Activated CD4-positive, alpha-beta T cell treated with anti-CD3 and anti-CD28 coated beads, Interleukin-2, amount 10 ng/mL, durations not matched to agents 7 days and 5 days (primary cell): ENCODE results near the gene USP28. TPM values are rescaled to one million over a fixed set of nuclear protein-coding genes. Genes with fewer than 3 reads are reported as not detected.
A peak's percentile ranks its signal among the peaks of the same experiment; 100 is the strongest.

Source experiments
- CTCF ChIA-PET: fragments of 350-600 bp; sonication (Branson Sonifier 250); formaldehyde crosslinking; loops from one replicate; lab custom pipeline; 2021; ENCODE audit warnings: antibody characterized with exemption; lab: Charles Lee
- POLR2A ChIA-PET: fragments of 350-600 bp; sonication (Branson Sonifier 250); formaldehyde crosslinking; loops from one replicate; lab custom pipeline; 2021; ENCODE audit warnings: antibody characterized with exemption; lab: Charles Lee
- DNase-seq: peaks from one replicate; pipeline ENCODE4 v3.0.0-alpha.2; 2020
- H3K27ac Mint-ChIP-seq: one replicate; pipeline ENCODE4 v1.8.0; 2021; ENCODE audit warnings: mild to moderate bottlenecking, moderate library complexity, mixed read lengths
- H3K27me3 Mint-ChIP-seq: one replicate; pipeline ENCODE4 v1.8.0; 2021; ENCODE audit warnings: mixed read lengths
- H3K36me3 Mint-ChIP-seq: one replicate; pipeline ENCODE4 v1.8.0; 2021; ENCODE audit warnings: low read depth, mixed read lengths
- H3K4me1 Mint-ChIP-seq: one replicate; pipeline ENCODE4 v1.8.0; 2021; ENCODE audit warnings: mixed read lengths
- H3K4me3 Mint-ChIP-seq: one replicate; pipeline ENCODE4 v1.8.0; 2021; ENCODE audit warnings: mild to moderate bottlenecking, moderate library complexity, mixed read lengths
- H3K9me3 Mint-ChIP-seq: one replicate; pipeline ENCODE4 v1.8.0; 2021; ENCODE audit warnings: mixed read lengths
- total RNA-seq, 2 experiments: library from RNA; stranded (reverse); gene quantifications; one replicate each; pipeline ENCODE4 v1.2.3, GENCODE V29; 2021

The USP28 gene
- total RNA-seq, 2 experiments from 2014 or later, result 36.7 to 36.9 TPM

DNA sequence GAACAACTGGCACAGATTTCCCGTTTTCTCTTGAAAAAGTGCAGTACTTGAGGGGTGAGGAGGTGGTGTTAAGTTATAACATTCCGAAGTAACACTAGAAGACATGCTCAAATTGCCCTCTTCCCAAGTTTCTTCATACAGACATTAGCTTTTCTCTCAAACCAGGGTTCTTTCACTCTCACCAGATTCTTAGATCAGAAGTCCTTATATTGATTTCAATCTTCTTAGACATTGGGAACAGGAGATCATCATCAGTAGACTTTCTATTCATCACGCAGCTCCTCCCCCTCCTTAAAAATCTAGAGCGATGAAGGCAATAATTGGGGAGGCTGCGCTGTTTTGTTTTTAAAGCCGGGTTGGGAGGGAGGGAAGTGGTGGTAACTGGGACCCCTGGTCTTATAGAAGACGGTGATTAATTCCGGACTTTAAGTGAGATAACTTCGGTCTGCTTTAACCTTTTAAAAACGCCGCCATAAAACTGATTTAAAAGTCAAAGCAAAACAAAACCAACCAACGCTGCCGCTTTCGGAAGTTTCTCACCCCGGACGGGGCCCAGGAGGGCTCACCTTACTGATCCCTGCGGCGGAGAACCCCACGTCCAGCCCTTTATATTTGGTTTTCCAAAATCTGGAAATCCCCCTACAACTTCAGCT is 665 bp downstream of the USP28 start:
- Mint-ChIP-seq H3K9me3 (peaks cover 7% of the 10 kb centered on the region), H3K4me1 (peaks cover 52% of the 10 kb centered on the region), H3K36me3 (peaks cover 16% of the 10 kb centered on the region), H3K27me3 (no peaks in the 10 kb centered on the region), H3K27ac (peak overlapping the region; percentile 84), H3K4me3 (peak overlapping the region; percentile 97)
- ChIA-PET POLR2A (interaction anchor here (0.7 kb wide), 1 partner anchor 145 kb away, joined by 3 read pairs; no protein-coding TSS in a partner anchor), CTCF (interaction anchor here (0.6 to 1.7 kb wide), 6 partner anchors 12 to 186 kb away, joined by 3 read pairs; no protein-coding TSS in a partner anchor)
- no peak for DNase-seq

DNA sequence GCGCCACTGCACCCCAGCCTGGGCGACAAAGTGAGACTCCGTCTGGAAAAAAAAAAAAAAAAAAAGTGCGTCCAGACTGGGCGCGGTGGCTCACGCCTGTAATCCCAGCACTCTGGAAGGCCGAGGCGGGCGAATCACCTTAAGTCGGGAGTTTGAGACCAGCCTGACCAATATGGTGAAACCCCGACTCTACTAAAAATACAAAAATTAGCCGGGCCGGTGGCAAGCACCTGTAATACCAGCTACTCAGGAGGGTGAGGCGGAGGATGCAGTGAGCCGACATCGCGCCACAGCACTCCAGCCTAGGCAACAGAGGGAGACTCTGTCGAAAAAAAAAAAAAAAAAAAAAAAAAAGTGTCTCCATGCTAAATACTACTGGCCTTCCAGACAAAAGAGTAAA is 1.3 kb downstream of the USP28 start:
- DNase-seq, result no peak
- Mint-ChIP-seq H3K9me3 (peaks cover 7% of the 10 kb centered on the region), H3K36me3 (peaks cover 16% of the 10 kb centered on the region), H3K4me3 (peak overlapping the region; percentile 97), H3K4me1 (peaks cover 52% of the 10 kb centered on the region), H3K27me3 (no peaks in the 10 kb centered on the region), H3K27ac (peak overlapping the region; percentile 84)
- CTCF ChIA-PET, result interaction anchor here (0.6 to 1.7 kb wide), 5 partner anchors 11 to 185 kb away, joined by 3 read pairs; no protein-coding TSS in a partner anchor
- POLR2A ChIA-PET, result interaction anchor here (0.7 kb wide), 1 partner anchor 146 kb away, joined by 3 read pairs; no protein-coding TSS in a partner anchor

DNA sequence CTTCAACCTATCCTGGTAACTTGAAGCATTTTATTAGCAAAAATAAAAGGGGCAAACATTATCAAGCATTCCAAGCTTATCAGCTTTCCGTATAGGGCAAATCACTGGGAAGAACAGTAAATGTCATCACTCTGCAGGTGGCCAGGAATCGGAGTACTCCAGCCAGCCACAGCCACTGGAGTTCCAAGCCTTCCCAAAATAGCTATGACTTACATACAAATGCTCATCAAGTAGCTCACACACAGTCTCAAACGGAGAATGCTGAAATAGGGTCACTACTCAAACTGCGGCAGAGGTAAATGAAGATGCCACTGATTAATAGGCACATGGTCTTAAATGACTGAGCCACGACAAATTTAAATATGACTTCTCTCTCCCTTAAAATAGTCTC is 2.1 kb downstream of the USP28 start:
- H3K9me3 Mint-ChIP-seq, result peaks cover 2% of the 10 kb centered on the region
- peaks cover 52% of the 10 kb centered on the region for H3K4me1 Mint-ChIP-seq
- no peak overlapping the region for H3K27ac Mint-ChIP-seq
- peaks cover 16% of the 10 kb centered on the region for H3K36me3 Mint-ChIP-seq
- H3K4me3 Mint-ChIP-seq, result peak overlapping the region; percentile 97
- no peaks in the 10 kb centered on the region for H3K27me3 Mint-ChIP-seq
- ChIA-PET CTCF (interaction anchor here (0.7 kb wide), 1 partner anchor 57 kb away, joined by 4 read pairs; no protein-coding TSS in a partner anchor), POLR2A (no interaction called here)
- DNase-seq, result no peak

DNA sequence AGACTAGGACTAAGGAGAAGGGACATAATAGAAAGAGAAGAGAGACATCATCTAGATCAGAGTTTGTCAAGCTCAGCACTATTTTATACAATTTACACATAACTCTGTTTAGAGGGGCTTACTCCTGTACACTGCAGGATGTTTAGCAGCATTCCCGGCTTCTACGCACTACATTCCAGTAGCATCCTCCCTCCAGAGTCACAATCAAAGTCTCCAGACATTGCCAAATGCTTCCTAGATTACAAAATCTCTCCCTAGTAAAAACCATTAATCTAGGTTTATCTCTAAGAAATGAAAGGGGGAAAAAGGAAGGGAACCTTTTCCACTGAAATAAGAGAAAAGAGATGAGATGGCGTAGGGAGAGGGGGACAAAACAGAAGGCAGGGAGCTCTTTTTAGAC is 4.0 kb downstream of the USP28 start:
- Mint-ChIP-seq H3K27ac (no peak overlapping the region), H3K9me3 (no peaks in the 10 kb centered on the region), H3K36me3 (peaks cover 27% of the 10 kb centered on the region), H3K4me1 (peaks cover 46% of the 10 kb centered on the region), H3K27me3 (no peaks in the 10 kb centered on the region), H3K4me3 (no peak overlapping the region)
- ChIA-PET POLR2A (no interaction called here), CTCF (interaction anchor here (0.8 to 3.0 kb wide), 3 partner anchors 12 to 33 kb away, joined by 3 to 8 read pairs (median 3); no protein-coding TSS in a partner anchor)
- DNase-seq, result no peak

DNA sequence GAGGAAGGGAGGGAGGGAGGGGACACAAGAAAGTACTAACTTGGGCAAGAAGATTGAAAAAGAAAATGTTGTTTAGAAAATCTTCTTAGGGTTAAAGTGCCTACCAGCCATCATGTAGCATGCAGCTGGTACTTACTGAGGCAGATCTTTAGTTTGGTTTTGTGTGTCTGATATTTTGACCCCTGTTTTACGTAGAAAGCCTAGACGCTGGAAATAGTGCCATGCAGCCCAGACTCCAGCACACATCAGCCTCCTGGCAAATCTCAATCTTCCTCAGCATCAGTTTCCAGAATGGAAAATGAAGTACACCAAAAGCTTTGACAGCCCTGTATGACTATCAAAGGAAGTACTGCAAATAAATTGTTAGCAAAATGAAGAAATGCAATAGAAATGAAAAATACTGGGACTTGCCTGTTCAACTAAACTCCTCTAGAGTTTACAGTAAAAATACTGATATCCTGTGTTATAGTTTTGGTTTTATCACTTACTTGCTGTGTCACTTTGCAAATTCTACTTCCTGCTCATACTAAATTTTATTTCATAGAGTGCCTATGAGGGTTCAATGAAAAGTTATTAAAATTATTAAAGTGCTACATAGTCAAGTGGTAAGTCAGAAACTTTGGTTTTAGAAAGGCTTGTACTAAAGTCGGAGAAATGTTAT is 7.4 kb downstream of the USP28 start:
- Mint-ChIP-seq H3K36me3 (peaks cover 30% of the 10 kb centered on the region), H3K4me3 (no peak overlapping the region), H3K27ac (peak overlapping the region; percentile 32), H3K4me1 (peaks cover 27% of the 10 kb centered on the region), H3K27me3 (no peaks in the 10 kb centered on the region), H3K9me3 (no peaks in the 10 kb centered on the region)
- POLR2A ChIA-PET, result no interaction called here
- CTCF ChIA-PET, result interaction anchor here (1.5 kb wide), 1 partner anchor 16 kb away, joined by 6 read pairs; no protein-coding TSS in a partner anchor
- DNase-seq, result no peak

DNA sequence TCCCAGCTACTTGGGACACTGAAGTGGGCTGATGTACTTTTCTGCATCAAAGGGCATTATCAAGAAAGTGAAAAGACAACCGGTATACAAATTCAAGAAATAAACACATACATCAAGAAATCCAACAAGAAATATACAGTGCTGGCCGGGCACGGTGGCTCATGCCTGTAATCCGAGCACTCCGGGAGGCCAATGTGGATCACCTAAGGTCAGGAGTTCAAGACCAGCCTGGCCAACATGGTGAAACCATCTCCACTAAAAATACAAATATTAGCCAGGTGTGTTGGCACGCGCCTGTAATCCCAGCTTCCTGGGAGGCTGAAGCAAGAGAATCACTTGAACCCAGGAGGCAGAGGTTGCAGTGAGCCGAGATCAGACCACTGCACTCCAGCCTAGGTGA is 9.5 kb downstream of the USP28 start:
- H3K36me3 Mint-ChIP-seq, result peaks cover 28% of the 10 kb centered on the region
- CTCF ChIA-PET, result no interaction called here
- H3K9me3 Mint-ChIP-seq, result no peaks in the 10 kb centered on the region
- H3K27me3 Mint-ChIP-seq, result no peaks in the 10 kb centered on the region
- no peak overlapping the region for H3K4me3 Mint-ChIP-seq
- POLR2A ChIA-PET, result no interaction called here
- no peak for DNase-seq
- H3K27ac Mint-ChIP-seq, result no peak overlapping the region
- peaks cover 24% of the 10 kb centered on the region for H3K4me1 Mint-ChIP-seq

DNA sequence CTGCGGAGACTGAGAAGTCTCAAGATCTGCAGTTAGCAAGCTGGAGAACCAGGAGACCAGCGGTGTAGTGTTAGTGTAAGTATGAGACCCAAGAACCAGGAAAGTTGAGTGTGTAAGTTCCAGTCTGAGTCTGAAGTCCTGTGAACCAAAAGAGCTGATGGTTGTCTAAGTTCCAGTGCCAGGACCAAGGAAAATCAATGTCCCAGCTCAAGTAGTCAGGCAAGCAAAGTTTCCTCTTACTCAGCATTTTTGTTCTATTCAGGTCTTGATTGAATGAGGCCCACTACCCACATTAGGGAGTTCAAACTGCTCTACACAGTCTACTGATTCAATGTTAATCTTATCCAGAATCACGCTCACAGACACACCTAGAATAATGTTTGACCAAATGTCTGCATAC is 11.0 kb downstream of the USP28 start:
- peaks cover 34% of the 10 kb centered on the region for H3K4me1 Mint-ChIP-seq
- no peak overlapping the region for H3K27ac Mint-ChIP-seq
- peaks cover 28% of the 10 kb centered on the region for H3K36me3 Mint-ChIP-seq
- POLR2A ChIA-PET, result no interaction called here
- DNase-seq, result no peak
- H3K4me3 Mint-ChIP-seq, result no peak overlapping the region
- H3K9me3 Mint-ChIP-seq, result no peaks in the 10 kb centered on the region
- H3K27me3 Mint-ChIP-seq, result no peaks in the 10 kb centered on the region
- CTCF ChIA-PET, result interaction anchor here (1.0 to 1.5 kb wide), 3 partner anchors 8 to 23 kb away, joined by 3 read pairs; no protein-coding TSS in a partner anchor

DNA sequence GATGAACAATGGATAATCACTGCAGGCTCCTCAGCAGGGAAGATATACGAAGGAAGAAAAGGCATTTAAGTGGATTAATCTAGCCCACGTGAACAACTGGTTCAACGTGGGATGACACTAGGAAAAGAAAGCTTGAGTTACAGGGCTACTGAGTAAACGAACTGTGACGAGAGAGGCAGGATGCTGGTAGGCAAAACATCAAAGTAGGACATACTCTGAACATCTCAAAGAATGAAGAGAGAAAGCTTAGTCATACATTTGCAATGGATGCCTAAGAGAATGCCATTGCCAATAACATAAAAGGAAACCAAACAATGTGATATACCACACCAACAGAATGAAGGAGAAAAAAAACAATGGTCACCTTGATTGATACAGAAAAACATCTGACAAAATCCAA is 12.9 kb downstream of the USP28 start:
- no peaks in the 10 kb centered on the region for H3K27me3 Mint-ChIP-seq
- no peaks in the 10 kb centered on the region for H3K9me3 Mint-ChIP-seq
- POLR2A ChIA-PET, result no interaction called here
- H3K4me3 Mint-ChIP-seq, result no peak overlapping the region
- CTCF ChIA-PET, result interaction anchor here (0.8 to 1.7 kb wide), 2 partner anchors 12 to 31 kb away, joined by 3 to 4 read pairs; no protein-coding TSS in a partner anchor
- DNase-seq, result peak; percentile 20
- peak overlapping the region; percentile 78 for H3K27ac Mint-ChIP-seq
- H3K36me3 Mint-ChIP-seq, result peaks cover 25% of the 10 kb centered on the region
- peaks cover 33% of the 10 kb centered on the region for H3K4me1 Mint-ChIP-seq

DNA sequence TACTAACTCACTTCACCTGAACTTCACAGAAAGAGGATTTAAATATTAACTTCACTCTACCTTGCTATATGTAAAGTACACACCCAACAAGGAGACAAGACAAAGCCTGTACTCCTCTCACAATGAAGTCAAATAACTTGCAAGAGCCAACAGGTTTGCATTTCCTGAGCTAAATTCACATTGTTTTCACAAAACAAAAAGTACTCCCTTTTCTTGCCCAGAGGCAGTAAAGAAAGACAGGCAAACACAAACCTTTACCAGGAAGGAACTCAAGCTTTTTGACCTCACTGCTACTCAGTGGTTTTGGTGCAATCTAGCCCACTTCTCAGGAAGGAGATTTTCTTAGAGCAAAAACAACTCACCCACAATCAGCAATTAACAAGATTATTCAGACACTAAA is 15.7 kb downstream of the USP28 start:
- no peak overlapping the region for H3K4me3 Mint-ChIP-seq
- no peaks in the 10 kb centered on the region for H3K27me3 Mint-ChIP-seq

DNA sequence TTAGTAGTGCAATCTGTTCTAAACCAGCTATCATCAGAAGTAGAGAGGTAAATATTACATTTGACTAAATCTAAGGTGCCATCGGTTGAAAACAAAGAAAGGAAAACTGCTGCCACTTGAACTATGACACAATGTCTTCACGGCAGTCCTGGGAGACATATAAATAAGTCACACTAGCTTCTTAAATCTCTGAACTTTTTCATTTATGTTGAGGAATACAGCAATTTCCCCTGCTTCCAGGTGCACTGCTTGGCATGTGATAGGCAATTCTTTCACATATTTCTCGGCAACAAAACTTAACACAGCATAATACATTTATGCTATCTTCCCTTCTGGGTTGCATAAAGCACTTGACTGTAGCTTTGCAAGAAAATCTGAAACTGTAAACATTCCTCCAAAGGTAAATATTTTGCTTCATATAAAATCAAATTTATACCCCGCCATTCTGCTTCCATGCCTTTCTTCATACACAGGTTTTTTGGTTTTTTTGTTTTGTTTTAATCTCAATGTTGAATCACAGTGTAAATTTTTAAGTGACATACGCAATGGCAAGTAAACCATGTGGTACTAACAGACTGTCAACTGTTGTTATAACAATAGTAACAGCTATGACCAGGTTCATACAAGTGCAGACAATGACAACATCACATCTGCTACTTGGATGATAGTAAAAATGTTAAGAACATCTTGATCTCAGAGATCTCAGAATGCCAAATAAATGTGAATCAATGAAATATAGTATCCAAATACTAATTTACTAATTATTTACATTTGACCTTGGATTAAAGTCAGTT is 18.2 kb downstream of the USP28 start:
- Mint-ChIP-seq H3K4me1 (peaks cover 24% of the 10 kb centered on the region), H3K27ac (no peak overlapping the region), H3K9me3 (no peaks in the 10 kb centered on the region), H3K36me3 (peaks cover 9% of the 10 kb centered on the region), H3K27me3 (no peaks in the 10 kb centered on the region), H3K4me3 (no peak overlapping the region)
- ChIA-PET CTCF (interaction anchor here (1.2 kb wide), 1 partner anchor 84 kb away, joined by 3 read pairs; the partner anchor contains the start of gene ZW10), POLR2A (interaction anchor here (0.8 kb wide), 1 partner anchor 15 kb away, joined by 3 read pairs; no protein-coding TSS in a partner anchor)
- DNase-seq, result no peak

More for the DNA sequence above, 15.7 kb downstream of the USP28 start:
- POLR2A ChIA-PET, result interaction anchor here (0.6 kb wide), 1 partner anchor 119 kb away, joined by 4 read pairs; no protein-coding TSS in a partner anchor
- Mint-ChIP-seq H3K4me1 (peaks cover 30% of the 10 kb centered on the region), H3K27ac (peak overlapping the region; percentile 78), H3K9me3 (no peaks in the 10 kb centered on the region), H3K36me3 (peaks cover 9% of the 10 kb centered on the region)
- DNase-seq, result peak; percentile 22
- CTCF ChIA-PET, result interaction anchor here (0.7 to 1.8 kb wide), 5 partner anchors 11 to 34 kb away, joined by 3 to 8 read pairs (median 5); partner anchors contain the start of gene USP28

DNA sequence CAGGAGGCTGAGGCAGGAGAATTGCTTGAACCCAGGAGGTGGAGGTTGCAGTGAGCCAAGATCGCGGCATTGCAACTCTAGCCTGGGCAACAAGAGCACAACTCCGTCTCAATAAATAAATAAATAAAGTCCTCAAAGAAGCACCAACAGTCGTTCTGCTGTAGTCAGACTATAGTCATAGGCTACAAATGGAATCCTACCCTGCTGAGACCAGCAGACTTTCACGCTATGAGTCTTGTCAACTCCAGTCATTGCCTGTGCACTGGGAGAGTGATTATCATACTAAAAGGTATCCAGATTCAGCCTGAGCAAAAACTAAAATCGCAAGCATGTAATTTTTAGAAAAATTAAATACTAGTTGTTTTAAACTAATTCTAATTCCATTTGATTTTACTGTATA is 19.6 kb downstream of the USP28 start:
- ChIA-PET CTCF (interaction anchor here (0.9 kb wide), 1 partner anchor 9 kb away, joined by 3 read pairs; no protein-coding TSS in a partner anchor), POLR2A (no interaction called here)
- H3K27ac Mint-ChIP-seq, result no peak overlapping the region
- H3K4me3 Mint-ChIP-seq, result no peak overlapping the region
- H3K27me3 Mint-ChIP-seq, result no peaks in the 10 kb centered on the region
- H3K9me3 Mint-ChIP-seq, result no peaks in the 10 kb centered on the region
- H3K4me1 Mint-ChIP-seq, result peaks cover 16% of the 10 kb centered on the region
- DNase-seq, result no peak
- H3K36me3 Mint-ChIP-seq, result peaks cover 18% of the 10 kb centered on the region

DNA sequence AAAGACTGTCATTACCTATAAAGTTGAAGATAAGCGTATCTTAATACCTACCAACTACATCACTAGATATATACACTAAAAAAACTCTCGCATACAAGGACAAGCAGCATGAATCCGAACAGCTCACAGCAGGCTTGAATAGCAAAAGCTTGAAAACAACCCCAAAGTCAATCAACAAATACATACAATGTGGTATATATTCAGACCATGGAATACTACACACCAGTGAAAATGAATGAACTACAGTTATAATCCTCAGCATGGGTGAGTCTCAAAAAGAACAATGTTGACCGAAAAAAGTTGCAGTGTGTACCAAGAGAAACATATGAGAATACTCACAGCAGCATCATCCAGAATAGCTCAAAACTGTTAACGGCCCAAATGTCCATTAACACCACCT is 25.2 kb downstream of the USP28 start:
- POLR2A ChIA-PET, result no interaction called here
- peaks cover 29% of the 10 kb centered on the region for H3K36me3 Mint-ChIP-seq
- H3K9me3 Mint-ChIP-seq, result no peaks in the 10 kb centered on the region

More for the DNA sequence above, 25.2 kb downstream of the USP28 start:
- no peak for DNase-seq
- CTCF ChIA-PET, result interaction anchor here (1.5 kb wide), 1 partner anchor 10 kb away, joined by 3 read pairs; no protein-coding TSS in a partner anchor
- no peak overlapping the region for H3K27ac Mint-ChIP-seq
- H3K4me1 Mint-ChIP-seq, result no peaks in the 10 kb centered on the region
- no peak overlapping the region for H3K4me3 Mint-ChIP-seq
- no peaks in the 10 kb centered on the region for H3K27me3 Mint-ChIP-seq
